Measurements from ENCODE around the gene ZNRD2. TPM values are rescaled to one million over a fixed set of nuclear protein-coding genes. Genes with fewer than 3 reads are reported as not detected.
A peak's percentile ranks its signal among the peaks of the same experiment; 100 is the strongest.
"Not testable (repeated sequence)": the region's sequence is repeated elsewhere in the genome, so short reads cannot be mapped to it uniquely, and the experiment has no call there.

The ZNRD2 gene, protein sequence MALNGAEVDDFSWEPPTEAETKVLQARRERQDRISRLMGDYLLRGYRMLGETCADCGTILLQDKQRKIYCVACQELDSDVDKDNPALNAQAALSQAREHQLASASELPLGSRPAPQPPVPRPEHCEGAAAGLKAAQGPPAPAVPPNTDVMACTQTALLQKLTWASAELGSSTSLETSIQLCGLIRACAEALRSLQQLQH
- total RNA-seq, result 32.2 and 33.2 TPM in 2 replicates
- long read RNA-seq, partial matches to known transcripts, result 0 of 2 reads
- long read RNA-seq, other reads (novel, unspliced or antisense), result 0 of 2 reads

DNA sequence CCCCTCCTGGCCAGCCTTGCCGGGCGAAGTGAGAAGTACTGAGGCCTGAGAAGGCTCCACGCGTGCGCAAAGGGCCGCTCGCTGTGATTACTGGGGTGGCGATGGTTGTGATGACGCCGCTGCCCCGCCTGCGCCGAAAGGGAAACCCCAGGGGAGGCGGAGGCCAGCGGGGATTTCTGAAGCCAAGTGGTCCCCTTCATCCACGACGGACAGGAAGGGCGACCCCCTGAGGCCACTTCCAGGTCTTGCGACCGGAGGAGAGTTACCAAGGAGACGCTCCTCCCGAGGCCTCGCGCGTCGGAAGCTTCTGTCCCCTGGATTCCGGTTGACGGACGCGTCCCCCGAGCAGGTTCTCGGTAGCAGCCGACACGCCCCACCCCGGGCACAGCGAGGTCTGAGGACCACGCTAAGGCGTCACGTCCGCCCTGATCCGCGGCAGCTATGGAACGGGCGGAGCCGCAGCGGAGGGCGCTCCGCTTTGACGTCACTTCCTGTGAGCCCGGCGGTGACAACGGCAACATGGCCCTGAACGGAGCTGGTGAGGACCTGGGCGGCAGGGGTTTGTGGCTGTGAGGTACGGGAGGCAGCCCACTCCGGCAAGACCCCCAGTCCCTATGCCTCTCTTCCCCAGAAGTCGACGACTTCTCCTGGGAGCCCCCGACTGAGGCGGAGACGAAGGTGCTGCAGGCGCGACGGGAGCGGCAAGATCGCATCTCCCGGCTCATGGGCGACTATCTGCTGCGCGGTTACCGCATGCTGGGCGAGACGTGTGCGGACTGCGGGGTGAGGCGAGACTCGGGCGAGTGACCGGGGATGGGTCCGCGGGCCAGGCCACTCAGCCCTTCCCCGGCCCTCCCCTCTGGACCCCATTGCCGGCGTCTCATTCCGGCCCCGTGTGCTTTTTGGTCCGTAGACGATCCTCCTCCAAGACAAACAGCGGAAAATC, at the start of gene ZNRD2:
TSS of gene ZNRD2 (plus strand) at position 505 of the 946 bp plus-strand sequence. CDS start at position 520, 15 bp downstream.
- Mint-ChIP-seq H3K27ac (ENCODE audit: unreplicated experiment) (peak within 1 kb of the TSS; percentile 98), H3K27me3 (ENCODE audit: low read depth) (peaks cover 13% of the 10 kb centered on the region), H3K9me3 (no peaks in the 10 kb centered on the region), H3K4me3 (peak within 1 kb of the TSS; percentile 100), H3K36me3 (ENCODE audit: low read depth) (peaks cover 7% of the 10 kb centered on the region), H3K4me1 (peaks cover 60% of the 10 kb centered on the region)
- TF ChIP-seq, protein P1, sequence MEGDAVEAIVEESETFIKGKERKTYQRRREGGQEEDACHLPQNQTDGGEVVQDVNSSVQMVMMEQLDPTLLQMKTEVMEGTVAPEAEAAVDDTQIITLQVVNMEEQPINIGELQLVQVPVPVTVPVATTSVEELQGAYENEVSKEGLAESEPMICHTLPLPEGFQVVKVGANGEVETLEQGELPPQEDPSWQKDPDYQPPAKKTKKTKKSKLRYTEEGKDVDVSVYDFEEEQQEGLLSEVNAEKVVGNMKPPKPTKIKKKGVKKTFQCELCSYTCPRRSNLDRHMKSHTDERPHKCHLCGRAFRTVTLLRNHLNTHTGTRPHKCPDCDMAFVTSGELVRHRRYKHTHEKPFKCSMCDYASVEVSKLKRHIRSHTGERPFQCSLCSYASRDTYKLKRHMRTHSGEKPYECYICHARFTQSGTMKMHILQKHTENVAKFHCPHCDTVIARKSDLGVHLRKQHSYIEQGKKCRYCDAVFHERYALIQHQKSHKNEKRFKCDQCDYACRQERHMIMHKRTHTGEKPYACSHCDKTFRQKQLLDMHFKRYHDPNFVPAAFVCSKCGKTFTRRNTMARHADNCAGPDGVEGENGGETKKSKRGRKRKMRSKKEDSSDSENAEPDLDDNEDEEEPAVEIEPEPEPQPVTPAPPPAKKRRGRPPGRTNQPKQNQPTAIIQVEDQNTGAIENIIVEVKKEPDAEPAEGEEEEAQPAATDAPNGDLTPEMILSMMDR (conservative IDR thresholded peaks at IDR 0.05), result peak; percentile 67
- peak; percentile 94 for DNase-seq (ENCODE audit: low read depth, low spot score)

DNA sequence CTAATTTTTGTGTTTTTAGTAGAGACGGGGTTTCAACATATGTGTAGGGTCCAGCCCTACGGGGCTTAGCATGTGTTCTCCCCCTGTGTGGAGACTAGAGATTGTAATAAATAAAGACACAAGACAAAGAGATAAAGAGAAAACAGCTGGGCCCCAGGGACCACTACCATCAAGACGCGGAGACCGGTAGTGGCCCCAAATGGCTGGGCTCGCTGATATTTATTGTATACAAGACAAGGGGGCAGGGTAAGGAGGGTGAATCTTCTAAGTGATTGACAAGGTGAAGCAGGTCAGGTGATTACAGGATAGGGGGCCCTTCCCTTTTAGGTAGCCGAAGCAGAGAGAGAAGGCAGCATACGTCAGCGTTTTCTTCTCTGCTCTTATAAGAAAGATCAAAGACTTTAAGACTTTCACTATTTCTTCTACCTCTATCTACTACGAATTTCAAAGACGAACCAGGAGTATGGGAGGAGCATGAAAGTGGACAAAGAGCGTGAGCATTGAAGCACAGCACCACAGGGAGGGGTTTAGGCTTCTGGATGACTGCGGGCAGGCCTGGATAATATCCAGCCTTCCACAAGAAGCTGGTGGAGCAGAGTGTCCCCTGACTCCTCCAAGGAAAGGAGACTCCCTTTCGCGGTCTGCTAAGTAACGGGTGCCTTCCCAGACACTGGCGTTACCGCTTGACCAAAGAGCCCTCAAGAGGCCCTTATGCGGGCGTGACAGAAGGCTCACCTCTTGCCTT, 48.3 kb upstream of the ZNRD2 start:
- H3K4me1 Mint-ChIP-seq, result peaks cover 25% of the 10 kb centered on the region
- H3K27ac Mint-ChIP-seq (ENCODE audit: unreplicated experiment); H3K9me3 Mint-ChIP-seq; H3K36me3 Mint-ChIP-seq (ENCODE audit: low read depth); DNase-seq (ENCODE audit: low read depth, low spot score); H3K27me3 Mint-ChIP-seq (ENCODE audit: low read depth): not testable (repeated sequence)
- peak overlapping the region; percentile 47 for H3K4me3 Mint-ChIP-seq

DNA sequence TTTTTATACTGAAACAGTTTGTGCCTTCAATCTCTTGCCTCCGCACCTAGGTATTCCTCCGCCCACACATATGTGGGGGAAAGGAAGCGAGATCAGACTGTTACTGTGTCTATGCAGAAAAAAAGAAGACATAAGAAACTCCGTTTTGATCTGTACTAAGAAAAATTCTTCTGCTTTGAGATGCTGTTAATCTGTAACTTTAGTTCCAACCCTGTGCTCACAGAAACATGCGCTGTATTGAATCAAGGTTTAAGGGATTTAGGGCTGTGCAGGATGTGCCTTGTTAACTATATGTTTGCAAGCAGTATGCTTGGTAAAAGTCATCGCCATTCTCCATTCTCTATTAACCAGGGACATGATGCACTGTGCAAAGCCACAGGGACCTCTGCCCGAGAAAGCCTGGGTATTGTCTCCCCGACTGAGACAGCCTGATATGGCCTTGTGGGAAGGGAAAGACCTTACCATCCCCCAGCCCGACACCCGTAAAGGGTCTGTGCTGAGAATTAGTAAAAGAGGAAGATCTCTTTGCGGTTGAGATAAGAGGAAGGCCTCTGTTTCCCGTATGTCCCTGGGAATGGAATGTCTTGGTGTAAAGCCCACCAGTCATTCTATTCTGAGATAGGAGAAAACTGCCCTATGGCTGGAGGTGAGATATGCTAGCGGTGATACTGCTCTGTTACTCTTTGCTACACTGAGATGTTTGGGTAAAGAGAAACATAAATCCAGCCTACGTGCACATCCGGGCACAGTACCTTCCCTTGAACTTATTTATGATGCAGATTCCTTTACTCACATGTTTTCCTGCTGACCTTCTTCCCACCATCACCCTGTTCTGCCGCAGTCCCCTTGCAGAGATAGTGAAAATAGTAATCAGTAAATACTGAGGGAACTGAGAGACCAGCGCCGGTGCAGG, 47.3 kb upstream of the ZNRD2 start:
- DNase-seq (ENCODE audit: low read depth, low spot score); H3K36me3 Mint-ChIP-seq (ENCODE audit: low read depth); H3K27me3 Mint-ChIP-seq (ENCODE audit: low read depth); H3K9me3 Mint-ChIP-seq; H3K27ac Mint-ChIP-seq (ENCODE audit: unreplicated experiment): not testable (repeated sequence)
- peak overlapping the region; percentile 62 for H3K4me3 Mint-ChIP-seq
- peaks cover 25% of the 10 kb centered on the region for H3K4me1 Mint-ChIP-seq

DNA sequence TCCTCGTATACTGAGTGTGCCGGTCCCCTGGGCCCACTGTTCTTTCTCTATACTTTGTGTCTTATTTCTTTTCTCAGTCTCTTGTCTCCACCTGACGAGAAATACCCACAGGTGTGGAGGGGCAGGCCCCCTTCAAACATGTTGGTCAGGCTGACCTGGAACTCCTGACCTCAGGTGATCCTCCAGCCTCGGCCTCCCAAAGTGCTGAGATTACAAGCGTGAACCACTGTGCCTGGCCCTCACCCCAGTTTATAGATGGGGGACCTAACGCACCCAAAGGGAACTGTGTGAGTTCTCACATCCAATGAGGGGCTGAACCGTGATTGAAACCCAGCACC, 46.7 kb upstream of the ZNRD2 start:
- not testable (repeated sequence) for H3K36me3 Mint-ChIP-seq (ENCODE audit: low read depth); H3K27me3 Mint-ChIP-seq (ENCODE audit: low read depth); H3K27ac Mint-ChIP-seq (ENCODE audit: unreplicated experiment); DNase-seq (ENCODE audit: low read depth, low spot score); H3K9me3 Mint-ChIP-seq
- Mint-ChIP-seq H3K4me3 (peak overlapping the region; percentile 62), H3K4me1 (peaks cover 26% of the 10 kb centered on the region)

DNA sequence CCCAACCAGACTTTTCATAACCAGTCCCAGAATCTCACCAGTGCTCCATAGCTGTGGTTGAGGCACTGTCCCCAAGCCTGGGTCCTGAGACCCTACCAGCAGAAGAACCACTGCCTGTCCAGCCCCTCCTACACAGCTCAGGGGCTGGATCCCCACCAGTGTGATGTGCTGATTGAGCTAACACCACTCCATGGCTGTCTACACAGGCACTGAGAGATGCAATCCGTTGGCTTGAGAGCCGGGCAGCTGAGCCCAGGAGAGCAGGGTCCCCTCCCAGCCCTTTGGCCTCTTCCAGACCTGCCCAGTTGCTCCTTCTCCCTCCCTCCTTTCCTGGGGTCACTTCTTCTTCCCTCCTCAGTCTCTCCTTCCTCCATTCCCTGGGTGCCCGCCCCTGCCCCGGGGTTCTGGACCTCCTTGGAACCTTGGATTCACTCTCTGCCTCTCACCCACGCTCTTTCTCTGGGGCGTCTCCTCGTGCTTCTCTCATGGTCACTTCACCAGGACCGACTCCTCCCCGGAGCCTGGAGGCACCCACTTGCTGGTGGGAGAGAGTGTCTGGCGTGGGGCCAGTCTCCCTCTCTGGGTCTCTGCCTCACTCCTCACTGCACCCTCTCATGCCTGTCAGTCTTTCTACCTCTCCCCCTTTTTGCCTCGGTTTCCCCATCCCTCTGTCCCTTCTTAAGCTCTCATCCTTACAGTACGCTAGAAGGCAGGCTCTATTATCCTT, 46.1 kb upstream of the ZNRD2 start:
- H3K4me1 Mint-ChIP-seq, result peaks cover 31% of the 10 kb centered on the region
- H3K9me3 Mint-ChIP-seq, result no peaks in the 10 kb centered on the region
- TF ChIP-seq, protein P1 (conservative IDR thresholded peaks at IDR 0.05), result no peak
- H3K27me3 Mint-ChIP-seq (ENCODE audit: low read depth), result peaks cover 4% of the 10 kb centered on the region
- DNase-seq (ENCODE audit: low read depth, low spot score), result no peak
- H3K27ac Mint-ChIP-seq (ENCODE audit: unreplicated experiment), result no peak overlapping the region
- H3K4me3 Mint-ChIP-seq, result peak overlapping the region; percentile 62
- H3K36me3 Mint-ChIP-seq (ENCODE audit: low read depth), result no peaks in the 10 kb centered on the region
